Ascending aorta (tissue), 2 donors: ENCODE results near the gene GRK5. TPM values are rescaled to one million over a fixed set of nuclear protein-coding genes. Genes with fewer than 3 reads are reported as not detected.
A peak's percentile ranks its signal among the peaks of the same experiment; 100 is the strongest.
"Not testable (repeated sequence)": the region's sequence is repeated elsewhere in the genome, so short reads cannot be mapped to it uniquely, and the experiment has no call there.

Source experiments
- DNase-seq, 2 donors: peaks; one replicate each; pipeline ENCODE4 v3.0.0-alpha.2; 2019; ENCODE audit warnings: low spot score in 2 of 2
- H3K27ac ChIP-seq, 2 donors: fragments of 200-600 bp; sonication (generic); one replicate each; pipeline ENCODE4 v1.5.1; 2016 to 2017; ENCODE audit warnings: mild to moderate bottlenecking in 1 of 2
- H3K27me3 ChIP-seq: fragments of 200-600 bp; sonication (generic); one replicate; pipeline ENCODE4 v1.5.1; 2017
- H3K36me3 ChIP-seq, 2 donors: fragments of 200-600 bp; sonication (generic); one replicate each; pipeline ENCODE4 v1.5.1; 2016
- H3K4me1 ChIP-seq, 2 donors: fragments of 200-600 bp; sonication (generic); one replicate each; pipeline ENCODE4 v1.5.1; 2016 to 2017; ENCODE audit warnings: mild to moderate bottlenecking in 1 of 2
- H3K4me3 ChIP-seq, 2 donors: fragments of 200-600 bp; sonication (generic); one replicate each; pipeline ENCODE4 v1.5.1; 2016 to 2017; ENCODE audit warnings: mild to moderate bottlenecking in 1 of 2
- H3K9me3 ChIP-seq, 2 donors: fragments of 200-600 bp; sonication (generic); one replicate each; pipeline ENCODE4 v1.5.1; 2016
- CTCF ChIP-seq, 3 experiments: fragments of 200-600 bp in 2 of 3; fragments of 450-650 bp in 1 of 3; sonication (generic) in 2 of 3; IDR thresholded peaks; one replicate each; pipeline ENCODE4 v1.5.1; 2016 to 2019; ENCODE audit warnings: antibody characterized with exemption in 3 of 3, mild to moderate bottlenecking in 1 of 3, moderate library complexity in 1 of 3
- intact Hi-C: fragments of 100-400 bp; cut with DNase I; formaldehyde crosslinking; loops from one replicate; pipeline ENCODE4 v1.15.1; 2023
- total RNA-seq: library from RNA; depleted of rRNA; stranded (reverse); fragments of >200 nt; gene quantifications from one replicate; pipeline ENCODE4 v1.1.0, GENCODE V29; 2016

GRK5 gene
- total RNA-seq, 1 donor from 2014 or later, result 75.5 TPM

- H3K9me3 ChIP-seq, result no peaks in the 10 kb centered on the region
- no peak overlapping the region for H3K4me3 ChIP-seq
- no peaks in the 10 kb centered on the region for H3K36me3 ChIP-seq
- intact Hi-C loops, result no loop called here
- no peak for TF ChIP-seq CTCF (IDR thresholded peaks at IDR 0.05)
- H3K27ac ChIP-seq, result peak overlapping the region; percentile 56 to 77
- no peak for DNase-seq
- H3K4me1 ChIP-seq, result peaks cover 4 to 43% of the 10 kb centered on the region in 2 donors
- no peaks in the 10 kb centered on the region for H3K27me3 ChIP-seq
Observed at GRCh38 chr10:119235356-119235755, 28.0 kb downstream of the GRK5 start.

GRCh38 chr10:119237722-119238436 is 30.5 kb downstream of the GRK5 start:
- no peak for TF ChIP-seq CTCF (IDR thresholded peaks at IDR 0.05)
- Histone ChIP-seq H3K36me3 (no peaks in the 10 kb centered on the region), H3K4me3 (no peak overlapping the region), H3K27ac (peak overlapping the region; percentile 60 to 77), H3K9me3 (no peaks in the 10 kb centered on the region), H3K4me1 (peaks cover 8 to 52% of the 10 kb centered on the region in 2 donors), H3K27me3 (no peaks in the 10 kb centered on the region)
- intact Hi-C loops, result no loop called here
- DNase-seq, result no peak

GRCh38 chr10:119238577-119238976 is 31.2 kb downstream of the GRK5 start:
- Histone ChIP-seq H3K4me1 (peaks cover 8 to 46% of the 10 kb centered on the region in 2 donors), H3K9me3 (no peaks in the 10 kb centered on the region), H3K27ac (peak overlapping the region; percentile 60 to 77), H3K4me3 (no peak overlapping the region), H3K36me3 (no peaks in the 10 kb centered on the region), H3K27me3 (no peaks in the 10 kb centered on the region)
- no peak for TF ChIP-seq CTCF (IDR thresholded peaks at IDR 0.05)
- intact Hi-C loops, result no loop called here
- DNase-seq, result no peak

- DNase-seq, intact Hi-C loops, H3K4me3 ChIP-seq, H3K9me3 ChIP-seq, H3K36me3 ChIP-seq, H3K27me3 ChIP-seq: not testable (repeated sequence)
- Histone ChIP-seq H3K27ac (peak overlapping the region in 1 of 2 donors; percentile 77), H3K4me1 (peaks cover 8 to 44% of the 10 kb centered on the region in 2 donors)
Observed at GRCh38 chr10:119239015-119239414, 31.6 kb downstream of the GRK5 start.

- H3K36me3 ChIP-seq, H3K9me3 ChIP-seq, intact Hi-C loops, DNase-seq, H3K27ac ChIP-seq, H3K4me3 ChIP-seq, H3K27me3 ChIP-seq: not testable (repeated sequence)
- peaks cover 8 to 40% of the 10 kb centered on the region in 2 donors for H3K4me1 ChIP-seq
Observed at GRCh38 chr10:119239630-119240029, 32.3 kb downstream of the GRK5 start.

- peak overlapping the region; percentile 46 to 64 for H3K27ac ChIP-seq
- intact Hi-C loops, result no loop called here
- no peak for TF ChIP-seq CTCF (IDR thresholded peaks at IDR 0.05)
Observed at GRCh38 chr10:119241066-119241465, 33.7 kb downstream of the GRK5 start.

More at GRCh38 chr10:119241066-119241465, 33.7 kb downstream of the GRK5 start:
- H3K36me3 ChIP-seq, result no peaks in the 10 kb centered on the region
- H3K4me3 ChIP-seq, result no peak overlapping the region
- peaks cover 5 to 28% of the 10 kb centered on the region in 2 donors for H3K4me1 ChIP-seq
- no peak for DNase-seq
- no peaks in the 10 kb centered on the region for H3K27me3 ChIP-seq
- H3K9me3 ChIP-seq, result no peaks in the 10 kb centered on the region
